Measurements from ENCODE around the gene SOX5. TPM values are rescaled to one million over a fixed set of nuclear protein-coding genes. Genes with fewer than 3 reads are reported as not detected.

The SOX5 gene
- total RNA-seq, 1 experiment from 2014 or later = 3.1 TPM

- H3K27ac ChIP-seq (ENCODE audit: insufficient read length, low read depth, low read length) = no peak overlapping the region
- Mint-ChIP-seq H3K27ac (no peak overlapping the region), H3K4me1 (peaks cover 10 to 15% of the 10 kb centered on the region in 2 experiments), H3K36me3 (ENCODE audit: insufficient read depth in 1 of 3, low read depth in 3 of 3) (no peaks in the 10 kb centered on the region), H3K27me3 (ENCODE audit: low read depth) (no peaks in the 10 kb centered on the region), H3K9me3 (no peaks in the 10 kb centered on the region; a peak in 1 of 5 replicates), H3K4me3 (no peak overlapping the region)
- no peak overlapping the region for H2BK15ac ChIP-seq (ENCODE audit: low read depth, low read length)
- H3K23me2 ChIP-seq (ENCODE audit: insufficient read length, low read depth, low read length, poor library complexity, severe bottlenecking) = no peaks in the 10 kb centered on the region
- H3K56ac ChIP-seq (ENCODE audit: insufficient read length, low read depth, low read length) = no peak overlapping the region
- no peak overlapping the region for H4K5ac ChIP-seq (ENCODE audit: insufficient read length, low read depth, low read length)
- no peak for DNase-seq
- no peak overlapping the region for H3T11ph ChIP-seq (ENCODE audit: low read length)
- no peak overlapping the region for H2BK5ac ChIP-seq (ENCODE audit: insufficient read length, low read length)
- H3K4ac ChIP-seq (ENCODE audit: low read depth, low read length) = no peak overlapping the region
- no peak overlapping the region for H3K4me2 ChIP-seq (ENCODE audit: insufficient read depth, insufficient read length, low read length)
- no peaks in the 10 kb centered on the region for H3K9me3 ChIP-seq (ENCODE audit: control insufficient read depth, low read depth, low read length)
- TF ChIP-seq, protein P1, sequence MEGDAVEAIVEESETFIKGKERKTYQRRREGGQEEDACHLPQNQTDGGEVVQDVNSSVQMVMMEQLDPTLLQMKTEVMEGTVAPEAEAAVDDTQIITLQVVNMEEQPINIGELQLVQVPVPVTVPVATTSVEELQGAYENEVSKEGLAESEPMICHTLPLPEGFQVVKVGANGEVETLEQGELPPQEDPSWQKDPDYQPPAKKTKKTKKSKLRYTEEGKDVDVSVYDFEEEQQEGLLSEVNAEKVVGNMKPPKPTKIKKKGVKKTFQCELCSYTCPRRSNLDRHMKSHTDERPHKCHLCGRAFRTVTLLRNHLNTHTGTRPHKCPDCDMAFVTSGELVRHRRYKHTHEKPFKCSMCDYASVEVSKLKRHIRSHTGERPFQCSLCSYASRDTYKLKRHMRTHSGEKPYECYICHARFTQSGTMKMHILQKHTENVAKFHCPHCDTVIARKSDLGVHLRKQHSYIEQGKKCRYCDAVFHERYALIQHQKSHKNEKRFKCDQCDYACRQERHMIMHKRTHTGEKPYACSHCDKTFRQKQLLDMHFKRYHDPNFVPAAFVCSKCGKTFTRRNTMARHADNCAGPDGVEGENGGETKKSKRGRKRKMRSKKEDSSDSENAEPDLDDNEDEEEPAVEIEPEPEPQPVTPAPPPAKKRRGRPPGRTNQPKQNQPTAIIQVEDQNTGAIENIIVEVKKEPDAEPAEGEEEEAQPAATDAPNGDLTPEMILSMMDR (conservative IDR thresholded peaks at IDR 0.05) = no peak
- H3K18ac ChIP-seq (ENCODE audit: insufficient read length, low read depth, low read length) = no peak overlapping the region
- no peaks in the 10 kb centered on the region for H3K27me3 ChIP-seq (ENCODE audit: insufficient read depth, low read length)
- H3K79me2 ChIP-seq (ENCODE audit: insufficient read depth, low read length) = no peaks in the 10 kb centered on the region
- H3K14ac ChIP-seq (ENCODE audit: insufficient read depth, low read length) = no peak overlapping the region
- no peaks in the 10 kb centered on the region for H4K20me1 ChIP-seq (ENCODE audit: control insufficient read depth, insufficient read depth, insufficient read length)
- H3K4me1 ChIP-seq (ENCODE audit: insufficient read depth, low read length) = peaks cover 2% of the 10 kb centered on the region; the same call in 1 of the 2 replicates
- H3K9ac ChIP-seq (ENCODE audit: extremely low read depth, insufficient read length, low read length) = no peak overlapping the region
- H2BK20ac ChIP-seq (ENCODE audit: low read depth, low read length, poor library complexity, severe bottlenecking) = no peak overlapping the region
- no peak overlapping the region for H4K8ac ChIP-seq (replicated peaks; ENCODE audit: insufficient read length, low read depth, low read length)
- H2BK12ac ChIP-seq (ENCODE audit: insufficient read length, low read depth, low read length) = no peak overlapping the region
- H2BK120ac ChIP-seq (ENCODE audit: low read depth, low read length, poor library complexity, severe bottlenecking) = no peak overlapping the region
- H4K91ac ChIP-seq (ENCODE audit: insufficient read length, low read depth, low read length) = no peak overlapping the region
- no peak overlapping the region for H3K23ac ChIP-seq (ENCODE audit: insufficient read length, low read depth, low read length)
- H2AFZ ChIP-seq (ENCODE audit: low read length) = no peak overlapping the region
- no peaks in the 10 kb centered on the region for H3K79me1 ChIP-seq (ENCODE audit: insufficient read depth, low read depth, low read length, poor library complexity, severe bottlenecking)
- H2AK5ac ChIP-seq (ENCODE audit: insufficient read length, low read length) = no peak overlapping the region
- WGBS (ENCODE audit: extremely low coverage, insufficient read length, low lambda C conversion rate) = no CpG with 5 or more reads among the region's 1 CpG
These were observed 370.2 kb downstream of the SOX5 start for GRCh38 chr12:23579257-23579656.

All from H9 (cell line).